DOHH2 (cell line): ENCODE results near the gene C6orf89.

Experiments
- EZH2phosphoT487 ChIP-seq: fragments of 200-600 bp; sonication (generic); IDR thresholded peaks from 2 replicates; pipeline ENCODE4 v1.6.1; 2017; ENCODE audit warnings: borderline replicate concordance, mild to moderate bottlenecking, antibody characterized with exemption, low read length, moderate library complexity, mixed read lengths
- TF ChIP-seq, protein P1 (sequence below): fragments of 200-600 bp; sonication (generic); IDR thresholded peaks from one replicate; pipeline ENCODE4 v1.5.1; 2014; ENCODE audit warnings: antibody characterized with exemption, mild to moderate bottlenecking, low read depth, low read length; ENCODE audit not compliant: poor library complexity, severe bottlenecking

DNA sequence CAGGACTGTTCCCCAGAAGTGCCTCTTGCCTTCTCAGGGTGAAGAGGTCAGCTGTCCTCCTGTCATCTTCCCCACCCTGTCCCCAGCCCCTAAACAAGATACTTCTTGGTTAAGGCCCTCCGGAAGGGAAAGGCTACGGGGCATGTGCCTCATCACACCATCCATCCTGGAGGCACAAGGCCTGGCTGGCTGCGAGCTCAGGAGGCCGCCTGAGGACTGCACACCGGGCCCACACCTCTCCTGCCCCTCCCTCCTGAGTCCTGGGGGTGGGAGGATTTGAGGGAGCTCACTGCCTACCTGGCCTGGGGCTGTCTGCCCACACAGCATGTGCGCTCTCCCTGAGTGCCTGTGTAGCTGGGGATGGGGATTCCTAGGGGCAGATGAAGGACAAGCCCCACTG lies 78.6 kb downstream of the C6orf89 start:
- TF ChIP-seq EZH2phosphoT487 = no peak
- TF ChIP-seq, protein P1, sequence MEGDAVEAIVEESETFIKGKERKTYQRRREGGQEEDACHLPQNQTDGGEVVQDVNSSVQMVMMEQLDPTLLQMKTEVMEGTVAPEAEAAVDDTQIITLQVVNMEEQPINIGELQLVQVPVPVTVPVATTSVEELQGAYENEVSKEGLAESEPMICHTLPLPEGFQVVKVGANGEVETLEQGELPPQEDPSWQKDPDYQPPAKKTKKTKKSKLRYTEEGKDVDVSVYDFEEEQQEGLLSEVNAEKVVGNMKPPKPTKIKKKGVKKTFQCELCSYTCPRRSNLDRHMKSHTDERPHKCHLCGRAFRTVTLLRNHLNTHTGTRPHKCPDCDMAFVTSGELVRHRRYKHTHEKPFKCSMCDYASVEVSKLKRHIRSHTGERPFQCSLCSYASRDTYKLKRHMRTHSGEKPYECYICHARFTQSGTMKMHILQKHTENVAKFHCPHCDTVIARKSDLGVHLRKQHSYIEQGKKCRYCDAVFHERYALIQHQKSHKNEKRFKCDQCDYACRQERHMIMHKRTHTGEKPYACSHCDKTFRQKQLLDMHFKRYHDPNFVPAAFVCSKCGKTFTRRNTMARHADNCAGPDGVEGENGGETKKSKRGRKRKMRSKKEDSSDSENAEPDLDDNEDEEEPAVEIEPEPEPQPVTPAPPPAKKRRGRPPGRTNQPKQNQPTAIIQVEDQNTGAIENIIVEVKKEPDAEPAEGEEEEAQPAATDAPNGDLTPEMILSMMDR = no peak
